T-cell (primary cell): ENCODE results near the gene DDN. TPM values are rescaled to one million over a fixed set of nuclear protein-coding genes. Genes with fewer than 3 reads are reported as not detected.
A peak's percentile ranks its signal among the peaks of the same experiment; 100 is the strongest.

ENCODE experiments used
- ATAC-seq, 4 experiments: fragments of 200-7000 bp in 3 of 4; fragments of 150-1000 bp in 1 of 4; cut with Tn5 transposase; replicated peaks in 1 of 4; 1 replicate in 3 of 4; 2 replicates in 1 of 4; pipeline ENCODE4 v1.10.0; 2021; ENCODE audit warnings: moderate library complexity in 3 of 4, mild to moderate bottlenecking in 2 of 4, moderate number of reproducible peaks in 1 of 4
- CTCF ChIA-PET, 2 donors: fragments of 300-600 bp; sonication (Branson Sonifier 250); formaldehyde crosslinking; loops; one replicate each; lab custom pipeline; 2022; ENCODE audit warnings: antibody characterized with exemption in 2 of 2; lab: Charles Lee
- POLR2A ChIA-PET, 2 donors: fragments of 300-600 bp; sonication (Branson Sonifier 250); formaldehyde crosslinking; loops; one replicate each; lab custom pipeline; 2022; ENCODE audit warnings: antibody characterized with exemption in 2 of 2; lab: Charles Lee
- DNase-seq, 35 experiments: peaks; one replicate each; pipeline versions ENCODE4 v3.0.0 to v3.0.0-alpha.2; 2013 to 2023
- H3K27ac ChIP-seq: one replicate; pipeline ENCODE4 v1.5.1; 2013; ENCODE audit warnings: low read length
- H3K27me3 ChIP-seq, 2 experiments: replicated peaks in 1 of 2; 1 replicate in 1 of 2; 2 replicates in 1 of 2; pipeline versions ENCODE4 v1.6.1 to v1.7.0; 2013; ENCODE audit warnings: low read length in 1 of 2, mixed read lengths in 1 of 2; ENCODE audit not compliant: control insufficient read depth in 2 of 2, insufficient read depth in 2 of 2; ENCODE audit errors: extremely low read depth in 1 of 2
- H3K36me3 ChIP-seq, 2 donors: 1 replicate in 1 of 2; 2 replicates in 1 of 2; pipeline versions ENCODE4 v1.6.1 to v1.7.0; 2013; ENCODE audit warnings: low read length in 1 of 2; ENCODE audit not compliant: control insufficient read depth in 2 of 2, insufficient read depth in 1 of 2; ENCODE audit errors: extremely low read depth in 1 of 2
- H3K4me1 ChIP-seq, 2 experiments: 1 replicate in 1 of 2; 2 replicates in 1 of 2; pipeline versions ENCODE4 v1.6.1 to v1.7.0; 2013; ENCODE audit warnings: low read length in 2 of 2, mixed read lengths in 1 of 2; ENCODE audit not compliant: insufficient read depth in 2 of 2, control insufficient read depth in 1 of 2; ENCODE audit errors: extremely low read depth in 1 of 2
- H3K4me3 ChIP-seq, 2 donors: 1 replicate in 1 of 2; 2 replicates in 1 of 2; pipeline versions ENCODE4 v1.5.1 to v1.7.0; 2013; ENCODE audit warnings: mild to moderate bottlenecking in 2 of 2, low read length in 1 of 2, moderate library complexity in 1 of 2; ENCODE audit not compliant: control insufficient read depth in 1 of 2; ENCODE audit errors: extremely low read depth in 1 of 2
- H3K9me3 ChIP-seq: 2 replicates; pipeline ENCODE4 v1.7.0; 2013
- H3K27ac Mint-ChIP-seq, 2 donors: one replicate each; pipeline ENCODE4 v1.8.0; 2020 to 2021; ENCODE audit warnings: mild to moderate bottlenecking in 2 of 2, mixed read lengths in 2 of 2
- H3K27me3 Mint-ChIP-seq, 2 donors: one replicate each; pipeline ENCODE4 v1.8.0; 2021 to 2022; ENCODE audit warnings: mixed read lengths in 2 of 2
- H3K36me3 Mint-ChIP-seq: one replicate; pipeline ENCODE4 v1.8.0; 2021; ENCODE audit warnings: mixed read lengths
- H3K4me1 Mint-ChIP-seq, 3 donors: one replicate each; pipeline ENCODE4 v1.8.0; 2020 to 2022; ENCODE audit warnings: mixed read lengths in 3 of 3, mild to moderate bottlenecking in 1 of 3
- H3K4me3 Mint-ChIP-seq, 3 donors: one replicate each; pipeline ENCODE4 v1.8.0; 2020 to 2022; ENCODE audit warnings: mild to moderate bottlenecking in 3 of 3, mixed read lengths in 3 of 3, moderate library complexity in 3 of 3
- H3K9me3 Mint-ChIP-seq, 3 donors: one replicate each; pipeline ENCODE4 v1.8.0; 2020 to 2022; ENCODE audit warnings: mixed read lengths in 3 of 3
- WGBS: methylation state at CpG from one replicate; pipeline ENCODE4 v1.1.5; 2013; ENCODE audit warnings: missing lambda C conversion rate; ENCODE audit not compliant: insufficient coverage; 5-methylcytosine and 5-hydroxymethylcytosine counted together
- total RNA-seq, 35 experiments: library from RNA in 6 of 35; stranded (reverse) in 6 of 35; fragments of 120-200 nt in 1 of 35; gene quantifications; one replicate each; pipeline versions ENCODE4 v1.2.1 to v1.2.4 and lab custom pipeline; 2013 to 2026

Gene DDN
- total RNA-seq, 5 donors from 2014 or later (not counting 1 experiment from before 2014, with no cell fraction given): 0.09 to 1.3 (median 0.15) TPM

DNA sequence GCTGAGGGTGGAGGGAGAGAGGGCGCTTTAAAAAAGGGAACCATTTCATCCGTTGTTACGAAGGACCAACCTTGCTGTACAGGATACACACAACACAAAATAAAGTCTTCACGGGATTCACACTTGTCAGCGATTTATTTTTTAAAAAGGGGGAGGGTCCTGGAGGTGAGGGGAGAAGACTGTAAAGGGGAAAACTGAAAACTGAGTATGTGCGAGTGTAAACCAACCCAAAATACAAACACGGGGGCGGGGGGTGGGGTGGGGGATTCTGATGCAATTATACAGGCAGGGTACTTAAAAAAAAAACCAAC, 19.9 kb upstream of the DDN start:
- Histone ChIP-seq H3K4me1 (peaks cover 6 to 28% of the 10 kb centered on the region in 2 experiments), H3K27me3 (no peaks in the 10 kb centered on the region), H3K36me3 (peaks cover 7 to 29% of the 10 kb centered on the region in 2 donors), H3K4me3 (peak overlapping the region; percentile 74 to 89), H3K27ac (peak overlapping the region; percentile 94), H3K9me3 (no peaks in the 10 kb centered on the region)
- Mint-ChIP-seq H3K36me3 (peaks cover 37% of the 10 kb centered on the region), H3K4me1 (peaks cover 44 to 49% (median 45%) of the 10 kb centered on the region in 3 donors), H3K27ac (peak overlapping the region; percentile 95 to 96), H3K27me3 (no peaks in the 10 kb centered on the region), H3K9me3 (no peaks in the 10 kb centered on the region), H3K4me3 (peak overlapping the region; percentile 88 to 91 (median 90))
- ATAC-seq (peak in 2 of 4 experiments; percentile 19 to 29), DNase-seq (no peak)
- ChIA-PET CTCF (interaction anchor here (0.6 to 2.0 kb wide), 10 partner anchors 22 to 526 kb away, joined by 3 to 22 read pairs (median 4); partner anchors contain the start of gene WNT1 (in 1 of the 2)), POLR2A (interaction anchor here (0.5 to 1.2 kb wide), 5 partner anchors 10 to 101 kb away, joined by 3 to 6 read pairs (median 3); no protein-coding TSS in a partner anchor)
- WGBS: no CpG with 5 or more reads among the region's 8 CpGs

DNA sequence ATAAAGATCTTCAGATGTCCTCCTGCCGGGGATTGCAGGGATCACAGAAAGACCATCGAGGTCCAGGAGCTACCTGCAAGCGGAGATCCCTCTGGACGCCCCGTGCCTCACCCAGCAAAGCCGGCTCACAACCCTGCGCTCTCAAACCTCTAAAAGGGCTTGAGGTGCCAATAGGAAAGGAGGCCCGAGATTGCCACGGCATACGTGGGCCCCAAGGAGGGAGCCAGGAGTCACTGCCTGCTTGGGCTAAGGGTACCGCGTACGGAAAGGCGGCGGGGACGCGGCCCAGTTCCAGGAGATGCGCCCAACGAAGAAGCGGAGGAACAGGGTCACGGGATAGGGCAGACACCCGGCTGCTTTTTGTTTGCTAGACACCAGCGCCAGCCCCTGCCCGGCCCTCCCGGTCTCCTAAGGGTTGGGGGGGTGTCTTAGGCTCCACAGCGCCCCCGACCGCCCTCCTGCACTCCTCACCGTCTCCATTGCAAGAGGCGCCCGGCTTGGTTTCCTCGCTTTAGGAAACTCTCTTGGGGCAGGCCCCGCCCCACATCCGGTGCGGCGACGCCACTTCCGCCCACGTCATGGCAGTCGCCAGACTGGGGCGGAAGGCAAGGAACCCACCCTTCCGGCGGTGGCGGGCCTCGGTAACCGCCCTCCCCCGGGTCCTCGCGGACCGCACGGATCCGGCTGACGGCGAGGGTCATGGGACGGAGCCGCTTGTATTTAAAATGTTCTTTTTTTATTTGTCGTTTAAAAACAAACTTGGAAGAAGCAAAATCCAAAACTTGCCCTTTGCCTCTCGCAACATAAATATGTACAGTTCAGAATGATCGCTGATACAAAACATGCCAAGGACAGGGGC, 19.3 kb upstream of the DDN start, which contains the start of gene PRKAG1:
Gene PRKAG1 (minus strand): TSS at position 516 of the 859 bp plus-strand sequence. CDS start 36 bp downstream, at position 480.
- Histone ChIP-seq H3K9me3 (no peaks in the 10 kb centered on the region), H3K36me3 (peaks cover 7 to 23% of the 10 kb centered on the region in 2 donors), H3K27ac (peak within 1 kb of the TSS; percentile 94), H3K27me3 (no peaks in the 10 kb centered on the region), H3K4me1 (peaks cover 6 to 28% of the 10 kb centered on the region in 2 experiments), H3K4me3 (peak within 1 kb of the TSS; percentile 74 to 89)
- CTCF ChIA-PET: interaction anchor here (0.6 to 2.0 kb wide), 8 partner anchors 18 to 58 kb away, joined by 3 to 22 read pairs (median 5); no protein-coding TSS in a partner anchor
- H3K36me3 Mint-ChIP-seq: peaks cover 37% of the 10 kb centered on the region
- peak within 1 kb of the TSS; percentile 88 to 91 (median 90) for H3K4me3 Mint-ChIP-seq
- H3K27ac Mint-ChIP-seq: peak within 1 kb of the TSS; percentile 95 to 96
- no peaks in the 10 kb centered on the region for H3K27me3 Mint-ChIP-seq
- H3K4me1 Mint-ChIP-seq: peaks cover 45 to 49% (median 45%) of the 10 kb centered on the region in 3 donors
- DNase-seq (peak; percentile 92 to 99 (median 97)), ATAC-seq (peak; percentile 91 to 93 (median 92))
- 0% methylated on average over 36 of the region's 59 CpGs for WGBS
- no peaks in the 10 kb centered on the region for H3K9me3 Mint-ChIP-seq
- POLR2A ChIA-PET: interaction anchor here in 1 of 2 donors (1.2 kb wide), 1 partner anchor 11 kb away, joined by 4 read pairs; no protein-coding TSS in a partner anchor

DNA sequence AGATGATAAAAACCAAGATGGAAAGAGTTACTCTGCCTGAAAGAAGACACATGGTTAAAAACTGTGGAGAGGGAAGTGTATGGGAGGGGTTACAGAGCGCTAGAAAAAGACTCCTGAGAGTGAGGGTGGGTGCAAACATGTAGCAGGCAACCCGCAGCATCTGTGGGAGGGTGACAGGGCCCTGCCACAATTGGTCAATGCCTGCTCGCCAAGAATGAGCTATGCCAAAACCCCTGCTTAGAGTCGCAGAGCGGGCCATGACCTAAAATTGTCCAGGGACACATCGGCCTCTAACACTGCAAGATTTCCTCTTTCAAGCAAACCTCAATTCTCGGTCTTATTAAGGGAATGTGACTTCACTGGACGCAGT, 18.7 kb upstream of the DDN start:
- peaks cover 45 to 49% (median 45%) of the 10 kb centered on the region in 3 donors for H3K4me1 Mint-ChIP-seq
- peaks cover 37% of the 10 kb centered on the region for H3K36me3 Mint-ChIP-seq
- DNase-seq (peak in 3 of 35 experiments; percentile 15 to 28 (median 24)), ATAC-seq (no peak)
- no peaks in the 10 kb centered on the region for H3K27me3 Mint-ChIP-seq
- ChIA-PET POLR2A (no interaction called here), CTCF (interaction anchor here (0.6 to 1.5 kb wide), 6 partner anchors 17 to 58 kb away, joined by 3 to 7 read pairs (median 4); no protein-coding TSS in a partner anchor)
- Histone ChIP-seq H3K4me1 (peaks cover 6 to 28% of the 10 kb centered on the region in 2 experiments), H3K27me3 (no peaks in the 10 kb centered on the region), H3K4me3 (peak overlapping the region; percentile 74 to 89), H3K36me3 (peaks cover 7 to 18% of the 10 kb centered on the region in 2 donors), H3K27ac (peak overlapping the region; percentile 94), H3K9me3 (no peaks in the 10 kb centered on the region)
- WGBS: under 1% methylated on average over 8 of the region's 8 CpGs
- H3K4me3 Mint-ChIP-seq: peak overlapping the region; percentile 88 to 91 (median 90)
- no peaks in the 10 kb centered on the region for H3K9me3 Mint-ChIP-seq
- H3K27ac Mint-ChIP-seq: peak overlapping the region; percentile 95 to 96

DNA sequence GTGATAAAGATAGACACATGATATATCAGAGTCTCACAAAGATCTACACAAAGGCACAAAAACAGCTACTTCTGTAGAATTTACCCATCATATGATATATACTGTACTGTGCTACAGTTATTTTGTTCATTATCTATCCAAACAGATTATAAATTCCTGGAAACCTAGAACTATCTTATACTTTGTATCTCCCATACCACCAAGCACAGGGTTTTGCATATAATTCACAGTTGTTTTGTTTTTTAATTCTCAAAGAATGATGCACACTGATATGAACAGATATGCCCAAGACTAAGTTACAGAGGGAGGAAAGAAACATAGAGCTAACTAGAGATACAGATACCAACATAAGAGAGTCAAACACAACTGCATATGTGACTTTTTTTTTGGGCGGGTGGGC, 16.0 kb upstream of the DDN start:
- peaks cover 42% of the 10 kb centered on the region for H3K36me3 Mint-ChIP-seq
- ATAC-seq (no peak), DNase-seq (no peak)
- H3K9me3 ChIP-seq: no peaks in the 10 kb centered on the region
- no peaks in the 10 kb centered on the region for H3K27me3 Mint-ChIP-seq
- no peaks in the 10 kb centered on the region for H3K9me3 Mint-ChIP-seq
- ChIA-PET POLR2A (interaction anchor here (0.5 to 1.1 kb wide), 2 partner anchors 9 to 19 kb away, joined by 3 read pairs; no protein-coding TSS in a partner anchor), CTCF (interaction anchor here in 1 of 2 donors (1.2 kb wide), 1 partner anchor 162 kb away, joined by 3 read pairs; no protein-coding TSS in a partner anchor)
- H3K4me1 ChIP-seq: peaks cover 6 to 28% of the 10 kb centered on the region in 2 experiments
- H3K4me1 Mint-ChIP-seq: peaks cover 45 to 49% (median 45%) of the 10 kb centered on the region in 3 donors
- H3K4me3 Mint-ChIP-seq: peak overlapping the region in 1 of 3 donors; percentile 18
- WGBS: 100% methylated on average over 1 of the region's 1 CpG
- H3K27ac ChIP-seq: no peak overlapping the region
- no peak overlapping the region for H3K27ac Mint-ChIP-seq
- H3K27me3 ChIP-seq: no peaks in the 10 kb centered on the region
- H3K36me3 ChIP-seq: peaks cover 4 to 23% of the 10 kb centered on the region in 2 donors
- no peak overlapping the region for H3K4me3 ChIP-seq

- Histone ChIP-seq H3K4me3 (no peak overlapping the region), H3K4me1 (peaks cover 4 to 23% of the 10 kb centered on the region in 2 experiments), H3K27me3 (no peaks in the 10 kb centered on the region), H3K9me3 (no peaks in the 10 kb centered on the region), H3K36me3 (peaks cover 4 to 28% of the 10 kb centered on the region in 2 donors), H3K27ac (no peak overlapping the region)
- POLR2A ChIA-PET: no interaction called here
- Mint-ChIP-seq H3K36me3 (peaks cover 48% of the 10 kb centered on the region), H3K27ac (no peak overlapping the region), H3K27me3 (no peaks in the 10 kb centered on the region), H3K4me3 (no peak overlapping the region), H3K4me1 (peaks cover 39 to 45% (median 40%) of the 10 kb centered on the region in 3 donors), H3K9me3 (no peaks in the 10 kb centered on the region)
- DNase-seq (no peak), ATAC-seq (no peak)
- WGBS: 80% methylated on average over 1 of the region's 1 CpG
- CTCF ChIA-PET: interaction anchor here (0.6 to 1.7 kb wide), 5 partner anchors 8 to 162 kb away, joined by 3 to 6 read pairs (median 4); no protein-coding TSS in a partner anchor
These were observed 15.4 kb upstream of the DDN start for GRCh38 chr12:49014547-49014946.

DNA sequence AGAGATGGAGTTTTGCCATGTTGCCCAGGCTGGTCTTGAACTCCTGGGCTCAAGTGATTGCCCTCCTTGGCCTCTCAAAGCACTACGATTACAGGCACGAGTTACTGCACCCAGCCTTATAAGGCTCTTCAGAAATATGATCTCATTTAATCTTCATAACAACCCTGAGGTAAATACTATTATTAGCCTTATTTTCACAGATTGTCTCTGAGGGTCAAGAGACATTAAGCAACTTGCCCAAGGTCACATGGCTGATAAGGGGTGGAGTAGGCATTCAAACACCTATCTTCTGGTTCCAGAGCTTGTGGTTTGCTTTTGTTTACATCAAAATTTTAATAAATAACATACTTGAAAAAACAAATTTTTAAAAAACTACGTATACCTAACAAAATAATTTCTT, 14.3 kb upstream of the DDN start:
- H3K9me3 ChIP-seq: no peaks in the 10 kb centered on the region
- H3K27me3 ChIP-seq: no peaks in the 10 kb centered on the region
- no peaks in the 10 kb centered on the region for H3K9me3 Mint-ChIP-seq
- peaks cover 0 to 15% of the 10 kb centered on the region in 2 experiments for H3K4me1 ChIP-seq
- CTCF ChIA-PET: interaction anchor here (1.3 to 1.7 kb wide), 2 partner anchors 17 kb away, joined by 4 to 6 read pairs; no protein-coding TSS in a partner anchor
- DNase-seq: no peak
- no peak overlapping the region for H3K27ac Mint-ChIP-seq
- H3K27me3 Mint-ChIP-seq: no peaks in the 10 kb centered on the region
- no peak for ATAC-seq
- no CpG with 5 or more reads among the region's 3 CpGs for WGBS
- H3K4me1 Mint-ChIP-seq: peaks cover 33 to 36% (median 33%) of the 10 kb centered on the region in 3 donors
- no peak overlapping the region for H3K4me3 Mint-ChIP-seq
- peaks cover 4 to 33% of the 10 kb centered on the region in 2 donors for H3K36me3 ChIP-seq
- H3K36me3 Mint-ChIP-seq: peaks cover 55% of the 10 kb centered on the region
- no peak overlapping the region for H3K4me3 ChIP-seq
- POLR2A ChIA-PET: no interaction called here
- H3K27ac ChIP-seq: no peak overlapping the region
